Measurements from ENCODE around the gene NOTCH2.
A peak's percentile ranks its signal among the peaks of the same experiment; 100 is the strongest.

The NOTCH2 gene

GRCh38 chr1:119971710-119972570, 97.5 kb downstream of the NOTCH2 start:
- DNase-seq: no peak

- no peak for DNase-seq
These were observed 100.9 kb downstream of the NOTCH2 start for GRCh38 chr1:119968601-119969000.

GRCh38 chr1:119968068-119968492, 101.4 kb downstream of the NOTCH2 start:
- peak; percentile 9 for DNase-seq

GRCh38 chr1:119966681-119967080, 102.8 kb downstream of the NOTCH2 start:
- no peak for DNase-seq

GRCh38 chr1:119966020-119966419, 103.4 kb downstream of the NOTCH2 start:
- no peak for DNase-seq

- DNase-seq: no peak
These were observed 104.6 kb downstream of the NOTCH2 start for GRCh38 chr1:119964673-119965363.

GRCh38 chr1:119962296-119962968, 107.0 kb downstream of the NOTCH2 start:
- no peak for DNase-seq

GRCh38 chr1:119960501-119960900, 109.0 kb downstream of the NOTCH2 start:
- DNase-seq: no peak

GRCh38 chr1:119959268-119960220, 109.9 kb downstream of the NOTCH2 start:
- DNase-seq: no peak

- DNase-seq: no peak
These were observed 111.2 kb downstream of the NOTCH2 start for GRCh38 chr1:119958223-119958622.

- no peak for DNase-seq
These were observed 113.2 kb downstream of the NOTCH2 start for GRCh38 chr1:119956306-119956705.

GRCh38 chr1:119954476-119955422, 114.7 kb downstream of the NOTCH2 start:
- DNase-seq: no peak

- no peak for DNase-seq
These were observed 116.0 kb downstream of the NOTCH2 start for GRCh38 chr1:119953266-119953998.

GRCh38 chr1:119952496-119952895, 117.0 kb downstream of the NOTCH2 start:
- DNase-seq: no peak

- DNase-seq: peak; percentile 55
These were observed 120.9 kb downstream of the NOTCH2 start for GRCh38 chr1:119948342-119949214.

GRCh38 chr1:119947468-119947867, 122.0 kb downstream of the NOTCH2 start:
- DNase-seq: no peak

- DNase-seq: no peak
These were observed 122.7 kb downstream of the NOTCH2 start for GRCh38 chr1:119946724-119947123.

- no peak for DNase-seq
These were observed 126.2 kb downstream of the NOTCH2 start for GRCh38 chr1:119943216-119943615.

- no peak for DNase-seq
These were observed 128.1 kb downstream of the NOTCH2 start for GRCh38 chr1:119941392-119941791.

Measured in NCI-H2029 (cell line).